Astrocyte of the spinal cord (primary cell): ENCODE results near the gene THUMPD3.

Experiments used
- DNase-seq: peaks from one replicate; pipeline ENCODE4 v3.0.0; 2011; ENCODE audit warnings: low read depth, low spot score
- H3K4me3 ChIP-seq: 2 replicates; pipeline ENCODE4 v1.5.1; 2011; ENCODE audit warnings: low read depth, mild to moderate bottlenecking, low read length, moderate library complexity
- CTCF ChIP-seq: IDR thresholded peaks from 2 replicates; pipeline ENCODE4 v1.5.1; 2012; ENCODE audit warnings: low read depth, mild to moderate bottlenecking, low read length, inconsistent platforms
- in situ Hi-C: cut with HindIII; loops from 2 replicates; pipeline ENCODE4 v1.10.0; 2017; ENCODE audit warnings: low sequenced_read_pairs

Gene THUMPD3

GRCh38 chr3:9412293-9412692 is 49.4 kb downstream of the THUMPD3 start:
- in situ Hi-C loops = no loop called here
- TF ChIP-seq CTCF = no peak

GRCh38 chr3:9414826-9415225 is 52.0 kb downstream of the THUMPD3 start:
- in situ Hi-C loops = no loop called here
- TF ChIP-seq CTCF = no peak
- H3K4me3 ChIP-seq = no peak overlapping the region
- DNase-seq = no peak

More at GRCh38 chr3:9412293-9412692, 49.4 kb downstream of the THUMPD3 start:
- DNase-seq = no peak
- no peak overlapping the region for H3K4me3 ChIP-seq

- no peak for TF ChIP-seq CTCF
- no peak overlapping the region for H3K4me3 ChIP-seq
- in situ Hi-C loops = no loop called here
- no peak for DNase-seq
These were observed 52.8 kb downstream of the THUMPD3 start for GRCh38 chr3:9415485-9416138.

- in situ Hi-C loops = no loop called here
- H3K4me3 ChIP-seq = no peak overlapping the region
- no peak for DNase-seq
- TF ChIP-seq CTCF = no peak
These were observed 53.4 kb downstream of the THUMPD3 start for GRCh38 chr3:9416139-9416780.

- H3K4me3 ChIP-seq = no peak overlapping the region
- no peak for TF ChIP-seq CTCF
- in situ Hi-C loops = no loop called here
- peak; percentile 61 for DNase-seq
These were observed 58.1 kb downstream of the THUMPD3 start for GRCh38 chr3:9420850-9421549.

GRCh38 chr3:9422712-9423424 is 60.0 kb downstream of the THUMPD3 start:
- DNase-seq = peak; percentile 97
- no peak overlapping the region for H3K4me3 ChIP-seq
- in situ Hi-C loops = no loop called here
- TF ChIP-seq CTCF = peak; percentile 63
